Left lung (tissue), 10 donors: Measurements from ENCODE around the gene PHOSPHO2. TPM values are rescaled to one million over a fixed set of nuclear protein-coding genes. Genes with fewer than 3 reads are reported as not detected.
A peak's percentile ranks its signal among the peaks of the same experiment; 100 is the strongest.

Experiments
- ATAC-seq: fragments of 200-7000 bp; cut with Tn5 transposase; one replicate; pipeline ENCODE4 v1.9.1; 2020; ENCODE audit warnings: moderate library complexity
- DNase-seq, 4 donors: peaks; one replicate each; pipeline ENCODE4 v3.0.0-alpha.2; 2013 to 2020
- H3K27ac ChIP-seq, 2 donors: fragments of 200-600 bp; sonication (generic) in 1 of 2; one replicate each; pipeline versions ENCODE4 v1.5.0 to v1.8.0; 2020 to 2021
- H3K27me3 ChIP-seq, 2 donors: fragments of 200-600 bp; sonication (generic) in 1 of 2; one replicate each; pipeline versions ENCODE4 v1.5.0 to v1.8.0; 2020 to 2021
- H3K36me3 ChIP-seq, 2 donors: fragments of 200-600 bp; sonication (generic) in 1 of 2; one replicate each; pipeline versions ENCODE4 v1.5.0 to v1.8.0; 2020 to 2021
- H3K4me1 ChIP-seq, 2 donors: fragments of 200-600 bp; one replicate each; pipeline ENCODE4 v1.8.0; 2021
- H3K4me3 ChIP-seq, 2 donors: fragments of 200-600 bp; sonication (generic) in 1 of 2; one replicate each; pipeline versions ENCODE4 v1.5.0 to v1.8.0; 2020 to 2021; ENCODE audit warnings: mild to moderate bottlenecking in 1 of 2
- H3K9me3 ChIP-seq, 2 donors: fragments of 200-600 bp; sonication (generic) in 1 of 2; one replicate each; pipeline versions ENCODE4 v1.5.0 to v1.8.0; 2020 to 2021
- intact Hi-C, 2 donors: fragments of 100-400 bp; cut with DNase I; formaldehyde crosslinking; loops; one replicate each; pipeline versions ENCODE4 v1.11.2 to v1.14.2; 2022
- polyA plus RNA-seq, 6 donors: library from polyadenylated mRNA; unstranded; fragments of 120-200 nt; gene quantifications; one replicate each; pipeline ENCODE4 v1.2.1, GENCODE V29; 2013; ENCODE audit not compliant: insufficient read length in 6 of 6
- total RNA-seq, 2 donors: library from RNA; stranded (reverse); fragmentation: NEBNext Ultra II Directional; extraction: Animal tissue kit (Norgen Biotek cat#: 25700); gene quantifications; one replicate each; pipeline ENCODE4 v1.2.1, GENCODE V29; 2021
- TF ChIP-seq, protein P1 (sequence below), 2 donors: fragments of 200-600 bp; sonication (generic) in 1 of 2; IDR thresholded peaks; one replicate each; pipeline versions ENCODE4 v1.5.0 to v1.8.0; 2021; ENCODE audit warnings: antibody characterized with exemption in 2 of 2
- donor health status: DM: no; HTN: yes; CAD: no.
- donor health status: DM: no; HTN: no; CAD: no.

The PHOSPHO2 gene
- total and polyA plus RNA-seq, 8 donors, result 5.4 to 17.9 (median 14.2) TPM

DNA sequence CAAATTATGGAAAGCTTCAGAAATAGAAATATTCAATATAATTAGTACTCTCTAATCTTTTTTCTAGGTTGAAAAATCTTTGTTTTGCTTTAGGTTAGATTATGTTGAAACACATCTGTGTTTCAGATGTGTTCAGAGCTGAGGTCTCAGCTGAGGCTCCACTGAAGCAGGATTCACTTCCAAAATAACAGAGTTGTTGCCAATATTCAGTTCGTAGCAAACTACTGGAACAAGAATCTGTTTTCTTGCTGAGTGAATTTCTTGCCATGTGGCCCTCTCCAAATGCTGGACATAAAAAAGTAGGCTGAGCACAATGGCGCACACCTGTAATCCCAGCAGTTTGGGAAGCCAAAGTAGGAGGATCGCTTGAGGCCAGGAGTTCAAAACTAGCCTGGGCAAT lies 8.7 kb downstream of the PHOSPHO2 start:
- Histone ChIP-seq H3K9me3 (no peaks in the 10 kb centered on the region), H3K4me3 (no peak overlapping the region), H3K27me3 (no peaks in the 10 kb centered on the region), H3K4me1 (peaks cover 0 to 4% of the 10 kb centered on the region in 2 donors), H3K27ac (no peak overlapping the region), H3K36me3 (peaks cover 0 to 7% of the 10 kb centered on the region in 2 donors)
- TF ChIP-seq, protein P1, sequence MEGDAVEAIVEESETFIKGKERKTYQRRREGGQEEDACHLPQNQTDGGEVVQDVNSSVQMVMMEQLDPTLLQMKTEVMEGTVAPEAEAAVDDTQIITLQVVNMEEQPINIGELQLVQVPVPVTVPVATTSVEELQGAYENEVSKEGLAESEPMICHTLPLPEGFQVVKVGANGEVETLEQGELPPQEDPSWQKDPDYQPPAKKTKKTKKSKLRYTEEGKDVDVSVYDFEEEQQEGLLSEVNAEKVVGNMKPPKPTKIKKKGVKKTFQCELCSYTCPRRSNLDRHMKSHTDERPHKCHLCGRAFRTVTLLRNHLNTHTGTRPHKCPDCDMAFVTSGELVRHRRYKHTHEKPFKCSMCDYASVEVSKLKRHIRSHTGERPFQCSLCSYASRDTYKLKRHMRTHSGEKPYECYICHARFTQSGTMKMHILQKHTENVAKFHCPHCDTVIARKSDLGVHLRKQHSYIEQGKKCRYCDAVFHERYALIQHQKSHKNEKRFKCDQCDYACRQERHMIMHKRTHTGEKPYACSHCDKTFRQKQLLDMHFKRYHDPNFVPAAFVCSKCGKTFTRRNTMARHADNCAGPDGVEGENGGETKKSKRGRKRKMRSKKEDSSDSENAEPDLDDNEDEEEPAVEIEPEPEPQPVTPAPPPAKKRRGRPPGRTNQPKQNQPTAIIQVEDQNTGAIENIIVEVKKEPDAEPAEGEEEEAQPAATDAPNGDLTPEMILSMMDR (IDR thresholded peaks at IDR 0.05), result no peak
- DNase-seq, result no peak
- intact Hi-C loops, result no loop called here
- no peak for ATAC-seq

DNA sequence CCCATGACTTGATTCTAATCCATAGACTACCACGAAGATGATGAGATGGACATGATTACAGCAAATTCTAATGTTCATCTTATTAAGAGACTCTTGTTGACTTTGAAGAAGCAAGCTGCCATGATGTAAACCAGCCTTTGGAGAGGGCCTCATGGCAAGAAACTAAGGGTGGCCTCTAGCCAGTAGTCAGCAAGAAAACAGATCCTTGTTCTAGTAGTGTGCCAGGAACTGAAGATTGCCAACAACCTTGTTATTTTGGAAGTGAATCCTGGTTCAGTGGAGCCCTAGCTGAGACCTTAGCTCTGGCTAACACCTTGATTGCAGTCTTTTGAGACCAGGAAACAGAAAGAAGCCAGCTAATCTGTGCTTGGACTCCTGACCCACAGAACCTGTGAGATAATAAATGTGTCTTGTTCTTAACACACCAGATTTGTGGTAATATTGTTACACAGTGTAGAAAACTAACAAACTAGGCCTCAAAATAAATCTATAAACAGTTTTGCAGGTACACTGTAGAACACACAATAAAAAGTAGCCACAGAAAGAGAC lies 10.0 kb downstream of the PHOSPHO2 start:
- Histone ChIP-seq H3K9me3 (no peaks in the 10 kb centered on the region), H3K4me1 (peaks cover 0 to 4% of the 10 kb centered on the region in 2 donors), H3K27ac (no peak overlapping the region), H3K36me3 (peaks cover 0 to 1% of the 10 kb centered on the region in 2 donors), H3K27me3 (no peaks in the 10 kb centered on the region), H3K4me3 (no peak overlapping the region)
- ATAC-seq (no peak), DNase-seq (no peak)
- intact Hi-C loops, result no loop called here
- TF ChIP-seq, protein P1 (IDR thresholded peaks at IDR 0.05), result no peak

DNA sequence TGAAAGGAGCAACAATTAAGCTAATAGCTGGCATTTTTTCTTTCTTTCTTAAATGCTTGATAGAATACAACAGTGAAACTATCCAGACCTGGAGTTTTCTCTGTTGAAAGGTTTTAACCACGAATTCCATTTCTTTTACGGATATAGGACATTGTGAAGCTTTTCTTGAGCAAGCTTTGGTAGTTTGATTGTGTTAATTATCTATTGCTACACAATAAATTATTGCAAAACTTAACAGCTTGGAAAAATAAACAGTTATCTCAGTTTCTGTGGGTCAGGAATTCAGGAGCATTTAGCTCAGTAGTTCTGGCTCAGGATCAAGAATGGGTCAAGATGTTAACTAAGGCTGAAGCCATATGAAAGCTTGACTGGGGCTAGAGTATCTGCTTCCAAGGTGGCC lies 11.7 kb downstream of the PHOSPHO2 start:
- no peak for DNase-seq
- intact Hi-C loops, result no loop called here
- ATAC-seq, result peak; percentile 42
- H3K27me3 ChIP-seq, result no peaks in the 10 kb centered on the region
- TF ChIP-seq, protein P1 (IDR thresholded peaks at IDR 0.05), result no peak
- no peaks in the 10 kb centered on the region for H3K36me3 ChIP-seq
- no peak overlapping the region for H3K4me3 ChIP-seq
- H3K4me1 ChIP-seq, result peaks cover 0 to 4% of the 10 kb centered on the region in 2 donors
- H3K9me3 ChIP-seq, result no peaks in the 10 kb centered on the region
- no peak overlapping the region for H3K27ac ChIP-seq

DNA sequence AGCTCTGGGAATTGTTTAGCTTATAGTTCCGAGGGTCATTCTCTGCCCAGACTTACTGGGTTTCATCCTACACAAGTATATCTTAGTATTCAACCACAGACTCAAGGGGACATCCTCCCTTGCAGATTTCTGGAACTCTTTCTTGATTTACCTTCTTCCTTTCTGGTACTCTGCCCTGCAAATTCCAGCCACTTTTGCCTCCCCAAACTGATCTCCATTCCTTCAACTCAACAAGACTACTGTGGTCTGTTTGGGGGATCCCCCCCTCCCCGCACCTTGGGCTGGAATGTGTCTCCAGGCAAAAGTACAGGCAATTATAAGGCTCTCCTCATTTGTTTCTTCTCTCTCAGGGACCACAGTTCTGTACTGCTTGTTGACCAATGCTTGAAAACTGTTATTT lies 13.4 kb downstream of the PHOSPHO2 start:
- ATAC-seq, result no peak
- no peaks in the 10 kb centered on the region for H3K36me3 ChIP-seq
- TF ChIP-seq, protein P1 (IDR thresholded peaks at IDR 0.05), result no peak
- H3K27me3 ChIP-seq, result no peaks in the 10 kb centered on the region
- intact Hi-C loops, result no loop called here
- H3K4me3 ChIP-seq, result no peak overlapping the region
- no peak overlapping the region for H3K27ac ChIP-seq
- H3K4me1 ChIP-seq, result peaks cover 0 to 4% of the 10 kb centered on the region in 2 donors
- H3K9me3 ChIP-seq, result no peaks in the 10 kb centered on the region
- DNase-seq, result no peak

DNA sequence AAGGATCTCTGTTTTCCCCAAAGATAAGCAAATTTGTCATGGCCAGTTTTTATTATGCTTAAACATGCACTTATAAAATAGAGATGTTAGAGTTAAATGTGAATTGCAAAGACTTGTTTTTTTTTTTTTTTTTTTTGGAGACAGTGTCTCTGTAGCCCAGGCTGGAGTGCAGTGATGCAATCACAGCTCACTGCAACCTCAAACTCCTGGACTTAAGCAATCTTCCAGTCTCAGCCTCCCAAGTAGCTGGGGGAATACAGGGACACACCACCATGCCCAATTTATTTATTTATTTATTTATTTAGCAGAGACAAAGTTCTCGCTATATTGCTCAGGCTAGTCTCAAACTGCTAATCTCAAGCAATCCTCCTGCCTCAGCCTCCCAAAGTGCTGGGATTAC lies 15.1 kb downstream of the PHOSPHO2 start:
- Histone ChIP-seq H3K4me1 (peaks cover 0 to 4% of the 10 kb centered on the region in 2 donors), H3K27me3 (no peaks in the 10 kb centered on the region), H3K4me3 (no peak overlapping the region), H3K27ac (no peak overlapping the region), H3K36me3 (no peaks in the 10 kb centered on the region), H3K9me3 (no peaks in the 10 kb centered on the region)
- intact Hi-C loops, result no loop called here
- TF ChIP-seq, protein P1 (IDR thresholded peaks at IDR 0.05), result no peak
- no peak for DNase-seq
- ATAC-seq, result peak; percentile 29
